GM12865 (cell line): Measurements from ENCODE around the gene S100A6.
"Not testable (repeated sequence)": the region's sequence is repeated elsewhere in the genome, so short reads cannot be mapped to it uniquely, and the experiment has no call there.

Source experiments
- DNase-seq: peaks from one replicate; pipeline ENCODE4 v3.0.0; 2010; ENCODE audit warnings: low read depth
- H3K4me3 ChIP-seq: 2 replicates; pipeline ENCODE4 v1.5.1; 2011; ENCODE audit warnings: mild to moderate bottlenecking, low read depth, low read length, control low read depth
- CTCF ChIP-seq: IDR thresholded peaks from 2 replicates; pipeline ENCODE4 v1.5.1; 2011; ENCODE audit warnings: low read length, control low read depth, low read depth, inconsistent platforms; ENCODE audit not compliant: insufficient read depth; ENCODE audit errors: missing control alignments

Gene S100A6

DNA sequence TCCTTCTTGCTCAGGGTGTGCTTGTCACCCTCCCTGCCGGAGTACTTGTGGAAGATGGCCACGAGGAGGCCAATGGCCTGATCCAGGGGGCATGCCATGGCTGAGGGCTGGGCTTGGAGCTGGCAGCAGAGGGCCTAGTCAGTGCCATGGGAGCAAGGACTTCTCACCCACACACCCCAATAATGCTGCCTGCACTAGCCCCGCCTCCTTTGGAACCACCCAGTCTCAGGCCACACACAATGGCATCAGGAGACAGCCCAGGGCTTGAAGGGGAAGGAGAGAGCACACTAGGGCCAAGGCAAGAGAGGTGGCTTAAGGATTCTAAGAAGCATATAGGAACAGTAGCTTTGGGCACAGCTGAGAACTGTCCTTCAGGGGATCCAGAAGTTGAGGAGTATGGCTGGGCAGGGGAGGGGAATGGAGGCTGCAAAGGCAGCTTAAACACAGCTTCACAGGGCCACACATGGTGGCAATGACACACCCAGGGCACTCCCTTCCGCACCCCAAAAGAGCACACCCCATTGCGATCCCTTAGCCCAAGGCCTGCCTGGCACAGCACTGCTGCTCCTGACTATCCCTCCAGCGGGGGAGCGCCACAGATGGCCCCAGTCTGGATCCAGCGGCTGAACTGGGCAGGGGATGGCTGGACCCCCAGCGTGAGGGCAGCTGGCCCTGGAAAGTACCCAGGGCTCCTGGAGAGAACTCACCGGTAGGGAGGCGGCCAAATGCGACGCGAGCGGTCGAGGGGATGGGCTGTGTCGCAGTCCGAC is at the start of gene S100A6:
Gene S100A6 (minus strand): TSS at position 750 of the 770 bp plus-strand sequence. CDS start 652 bp downstream, at position 98.
- no peak for DNase-seq
- peak within 1 kb of the TSS; percentile 51 for H3K4me3 ChIP-seq
- no peak for TF ChIP-seq CTCF

DNA sequence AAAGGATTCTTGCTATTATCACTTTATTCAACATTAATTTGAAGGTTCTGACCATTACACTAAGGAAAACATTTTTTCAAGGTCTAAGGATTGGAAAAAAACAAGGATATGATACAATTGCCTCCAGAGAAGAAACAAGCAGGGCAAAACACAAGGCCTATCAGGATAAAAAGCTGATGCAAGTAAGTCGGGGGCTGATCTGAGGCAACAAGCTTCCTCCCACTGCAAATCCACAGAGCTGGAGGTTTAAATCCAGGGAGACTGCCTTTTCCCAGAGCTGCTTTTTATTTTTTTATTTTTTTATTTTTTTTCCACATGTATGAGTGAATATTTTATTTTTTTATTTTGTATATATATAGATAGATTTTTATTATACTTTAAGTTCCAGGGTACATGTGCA is 49.2 kb upstream of the S100A6 start:
- DNase-seq = no peak
- TF ChIP-seq CTCF = no peak
- H3K4me3 ChIP-seq = no peak overlapping the region

GRCh38 chr1:153583976-153584375 is 48.2 kb upstream of the S100A6 start:
- no peak overlapping the region for H3K4me3 ChIP-seq
- TF ChIP-seq CTCF = no peak
- no peak for DNase-seq

DNA sequence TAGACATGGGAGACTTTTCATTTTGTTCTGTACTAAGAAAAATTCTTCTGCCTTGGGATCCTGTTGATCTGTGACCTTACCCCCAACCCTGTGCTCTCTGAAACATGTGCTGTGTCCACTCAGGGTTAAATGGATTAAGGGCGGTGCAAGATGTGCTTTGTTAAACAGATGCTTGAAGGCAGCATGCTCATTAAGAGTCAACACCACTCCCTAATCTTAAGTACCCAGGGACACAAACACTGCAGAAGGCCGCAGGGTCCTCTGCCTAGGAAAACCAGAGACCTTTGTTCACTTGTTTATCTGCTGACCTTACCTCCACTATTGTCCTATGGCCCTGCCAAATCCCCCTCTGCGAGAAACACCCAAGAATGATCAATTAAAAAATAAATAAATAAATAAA is 47.7 kb upstream of the S100A6 start:
- H3K4me3 ChIP-seq = not testable (repeated sequence)

DNA sequence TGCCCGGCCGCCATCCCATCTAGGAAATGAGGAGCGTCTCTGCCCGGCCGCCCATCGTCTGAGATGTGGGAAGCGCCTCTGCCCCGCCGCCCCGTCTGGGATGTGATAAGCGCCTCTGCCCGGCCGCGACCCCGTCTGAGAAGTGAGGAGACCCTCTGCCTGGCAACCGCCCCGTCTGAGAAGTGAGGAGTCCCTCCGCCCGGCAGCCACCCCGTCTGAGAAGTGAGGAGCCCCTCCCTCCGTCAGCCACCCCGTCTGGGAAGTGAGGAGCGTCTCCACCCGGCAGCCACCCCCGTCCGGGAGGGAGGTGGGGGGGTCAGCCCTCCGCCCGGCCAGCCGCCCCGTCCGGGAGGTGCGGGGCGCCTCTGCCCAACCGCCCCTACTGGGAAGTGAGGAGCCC is 47.0 kb upstream of the S100A6 start:
- not testable (repeated sequence) for DNase-seq, H3K4me3 ChIP-seq

More for the DNA sequence above, 47.7 kb upstream of the S100A6 start:
- not testable (repeated sequence) for DNase-seq

DNA sequence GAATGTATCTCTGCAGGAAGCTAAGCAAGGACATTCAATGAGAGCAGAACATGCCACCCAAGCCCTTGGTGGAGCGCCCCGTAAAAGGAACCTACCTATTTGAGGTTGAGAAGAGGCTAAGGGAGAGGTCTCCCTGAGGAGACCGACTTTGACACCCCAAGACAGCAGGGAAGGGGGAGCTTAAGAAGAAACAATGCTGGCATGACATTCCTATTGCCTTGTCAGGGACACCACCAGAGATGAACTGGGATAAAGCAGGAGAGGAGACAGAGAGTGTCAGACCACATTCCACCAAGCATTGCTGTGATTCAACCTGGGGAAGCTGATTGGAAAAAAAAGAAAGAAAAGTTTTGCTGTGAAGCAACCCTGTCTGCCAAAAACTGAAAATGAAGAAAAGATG is 43.1 kb upstream of the S100A6 start:
- no peak overlapping the region for H3K4me3 ChIP-seq
- no peak for TF ChIP-seq CTCF

GRCh38 chr1:153578490-153578889 is 42.7 kb upstream of the S100A6 start:
- H3K4me3 ChIP-seq = no peak overlapping the region
- no peak for DNase-seq
- TF ChIP-seq CTCF = no peak

More for the DNA sequence above, 43.1 kb upstream of the S100A6 start:
- DNase-seq = no peak

GRCh38 chr1:153577624-153578051 is 41.8 kb upstream of the S100A6 start:
- DNase-seq = no peak
- TF ChIP-seq CTCF = no peak
- H3K4me3 ChIP-seq = no peak overlapping the region
